HG03196 (cell line): Measurements from ENCODE around the gene BDKRB2.
"Not testable (repeated sequence)": the region's sequence is repeated elsewhere in the genome, so short reads cannot be mapped to it uniquely, and the experiment has no call there.

Experiments
- ATAC-seq: cut with Tn5 transposase; IDR thresholded peaks from one replicate; pipeline ENCODE4 v1.9.1; 2021; ENCODE audit not compliant: unreplicated experiment

BDKRB2 gene

DNA sequence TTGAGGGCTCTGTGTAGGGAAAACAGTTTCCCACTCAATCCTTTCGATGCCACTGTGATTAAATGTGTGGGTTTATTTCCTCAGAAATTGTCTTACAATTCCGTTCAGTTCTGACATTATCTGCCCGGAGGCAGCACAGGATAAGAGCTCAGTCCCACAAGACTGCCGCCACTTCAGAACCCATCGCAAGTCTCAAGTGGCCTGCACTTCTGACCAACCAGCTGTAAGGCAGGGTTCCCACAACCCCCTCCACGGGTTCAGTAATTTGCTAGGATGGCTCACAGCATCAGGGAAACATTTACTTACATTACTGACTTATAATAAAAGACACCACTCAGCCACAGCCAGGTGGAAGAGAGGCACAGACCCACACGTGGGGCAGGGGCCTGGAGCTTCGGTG is 17.2 kb downstream of the BDKRB2 start:
- ATAC-seq: no peak

GRCh38 chr14:96224480-96225096 is 19.9 kb downstream of the BDKRB2 start:
- ATAC-seq: no peak

DNA sequence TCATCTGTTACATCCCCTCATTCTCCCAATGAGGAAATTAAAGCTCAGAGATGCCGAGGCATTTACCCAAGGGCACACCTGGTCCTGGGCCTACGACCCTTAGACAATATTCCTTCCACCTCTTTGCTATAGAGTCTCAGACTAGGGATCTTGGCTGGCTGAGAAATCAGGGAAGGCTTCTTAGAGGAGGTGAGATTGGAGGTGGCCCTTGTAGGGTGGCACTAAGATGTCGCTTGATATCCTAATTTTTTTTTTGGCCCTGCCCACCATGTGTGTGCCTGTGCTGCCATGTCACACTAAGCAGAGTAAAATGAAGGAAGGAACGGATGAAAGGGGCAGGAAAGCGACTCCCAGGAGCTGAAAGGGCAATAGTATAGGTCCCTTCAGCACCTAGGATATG is 20.6 kb downstream of the BDKRB2 start:
- no peak for ATAC-seq

- ATAC-seq: no peak
These were observed 21.1 kb downstream of the BDKRB2 start for GRCh38 chr14:96225745-96226151.

GRCh38 chr14:96227428-96227827 is 22.8 kb downstream of the BDKRB2 start:
- ATAC-seq: no peak

GRCh38 chr14:96229315-96229714 is 24.7 kb downstream of the BDKRB2 start:
- no peak for ATAC-seq

DNA sequence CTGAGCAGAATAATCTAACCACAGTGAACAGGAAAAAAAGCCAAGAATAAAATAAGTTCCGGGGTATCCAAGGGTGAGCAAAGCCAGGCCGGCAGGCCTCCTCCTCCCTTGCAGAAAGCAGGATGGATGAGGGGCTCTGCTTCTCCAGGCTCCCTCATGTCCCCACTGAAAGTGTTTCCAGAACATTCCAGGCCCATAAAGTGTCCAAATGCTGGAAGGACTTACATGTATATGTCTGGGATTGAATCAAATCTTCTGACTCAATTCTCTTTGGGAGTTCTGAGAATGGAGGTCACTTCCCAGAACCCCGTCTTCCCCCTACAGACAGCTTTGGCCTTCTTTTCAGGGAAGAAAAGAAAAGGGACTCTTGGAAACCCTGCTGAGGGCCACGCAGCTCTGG is 26.4 kb downstream of the BDKRB2 start:
- ATAC-seq: no peak

GRCh38 chr14:96231526-96232130 is 27.0 kb downstream of the BDKRB2 start:
- no peak for ATAC-seq

DNA sequence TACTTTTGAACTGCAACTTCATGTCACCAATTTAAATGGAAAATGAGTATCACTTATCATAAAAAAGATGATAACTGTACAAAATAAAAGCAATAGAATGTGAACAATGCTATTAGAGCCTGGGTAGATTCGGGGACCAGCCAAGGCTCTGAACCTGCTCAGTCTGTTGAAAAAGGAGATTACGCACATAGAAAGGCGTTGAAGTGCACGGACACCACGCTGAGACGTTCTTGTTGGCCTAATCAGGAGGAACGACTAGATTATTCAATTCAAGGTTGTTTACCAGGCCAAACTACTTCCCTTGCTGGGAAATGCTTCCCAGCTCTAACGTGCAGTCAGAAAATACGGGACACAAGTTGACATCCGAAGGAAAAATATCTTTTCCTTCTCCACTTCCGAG is 27.9 kb downstream of the BDKRB2 start:
- no peak for ATAC-seq

GRCh38 chr14:96233661-96234060 is 29.0 kb downstream of the BDKRB2 start:
- ATAC-seq: no peak

- ATAC-seq: no peak
These were observed 30.8 kb downstream of the BDKRB2 start for GRCh38 chr14:96235426-96235825.

- ATAC-seq: no peak
These were observed 33.0 kb downstream of the BDKRB2 start for GRCh38 chr14:96237641-96238040.

GRCh38 chr14:96238676-96239265 is 34.1 kb downstream of the BDKRB2 start:
- ATAC-seq: no peak

GRCh38 chr14:96239711-96240141 is 35.1 kb downstream of the BDKRB2 start:
- ATAC-seq: no peak

GRCh38 chr14:96240641-96241040 is 36.0 kb downstream of the BDKRB2 start:
- ATAC-seq: no peak

DNA sequence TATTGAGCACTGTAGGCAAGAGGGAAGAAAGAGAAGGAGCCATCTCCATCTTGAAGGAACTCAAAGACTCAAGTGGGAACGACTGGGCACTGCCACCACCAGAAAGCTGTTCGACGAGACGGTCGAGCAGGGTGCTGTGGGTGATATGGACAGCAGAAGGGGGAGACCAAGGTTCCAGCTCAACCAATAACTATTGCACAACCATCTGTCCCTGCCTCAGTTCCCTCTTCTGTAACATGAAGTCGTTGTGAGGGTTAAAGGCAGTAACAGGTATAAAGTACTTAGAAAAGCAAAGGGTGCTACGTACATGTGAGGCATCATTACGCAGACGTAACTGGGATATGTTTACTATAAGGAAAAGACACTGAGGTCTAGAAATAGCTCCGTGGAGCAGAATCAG is 37.5 kb downstream of the BDKRB2 start:
- no peak for ATAC-seq

DNA sequence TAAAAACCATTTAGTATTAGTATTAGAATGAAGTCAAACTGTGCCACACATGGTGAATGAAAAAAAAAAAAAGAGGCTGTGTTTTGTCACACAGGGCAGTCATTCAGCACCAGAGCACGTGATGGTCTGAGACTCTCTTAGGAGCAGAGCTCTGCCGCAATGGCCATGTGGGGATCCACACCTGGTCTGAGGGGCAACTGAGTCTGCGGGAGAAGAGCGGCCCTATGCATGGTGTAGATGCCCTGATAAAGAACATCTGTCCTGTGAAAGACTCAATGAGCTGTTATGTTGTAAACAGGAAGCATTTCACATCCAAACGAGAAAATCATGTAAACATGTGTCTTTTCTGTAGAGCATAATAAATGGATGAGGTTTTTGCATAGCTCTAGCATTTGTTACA is 39.1 kb downstream of the BDKRB2 start:
- ATAC-seq: no peak

GRCh38 chr14:96245074-96245473 is 40.4 kb downstream of the BDKRB2 start:
- not testable (repeated sequence) for ATAC-seq

- ATAC-seq: no peak
These were observed 41.3 kb downstream of the BDKRB2 start for GRCh38 chr14:96245710-96246538.

GRCh38 chr14:96246539-96246847 is 41.9 kb downstream of the BDKRB2 start:
- no peak for ATAC-seq

DNA sequence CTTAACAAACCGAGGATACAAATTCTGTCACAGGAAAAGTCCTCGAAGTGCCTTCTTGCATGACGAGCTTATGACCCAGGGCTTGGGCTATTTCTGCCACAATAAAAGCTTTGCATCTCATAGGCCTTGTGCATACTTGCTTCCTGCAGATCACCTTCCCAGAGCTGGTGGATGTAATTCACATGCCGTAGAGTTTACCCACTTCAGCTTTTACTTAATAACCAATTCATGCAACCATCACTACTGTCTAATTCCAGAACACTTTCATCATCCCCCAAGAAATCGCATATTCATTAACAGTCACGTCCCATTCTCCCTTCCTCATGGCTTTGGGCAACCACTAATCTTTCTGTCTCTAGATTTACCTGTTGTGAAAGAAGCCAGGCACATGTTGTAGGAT is 42.4 kb downstream of the BDKRB2 start:
- no peak for ATAC-seq

DNA sequence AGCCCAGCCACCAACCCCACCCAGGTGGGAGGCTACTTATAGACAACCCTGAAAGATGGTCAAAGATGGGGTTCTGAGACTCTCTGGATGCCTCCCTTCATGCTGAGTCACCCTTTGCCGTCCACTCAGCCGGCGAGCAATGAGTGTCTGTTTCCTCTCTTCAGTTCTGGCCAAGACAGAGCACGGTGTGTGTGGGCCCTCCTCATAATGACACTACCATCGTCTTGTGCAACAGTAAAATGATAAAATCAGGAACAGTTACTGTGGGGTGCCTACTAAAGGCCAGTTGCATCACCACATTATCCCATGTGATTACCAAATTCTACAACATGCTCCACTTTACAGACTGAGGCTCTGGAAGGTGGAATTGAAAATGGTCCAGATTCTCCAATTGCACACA is 44.4 kb downstream of the BDKRB2 start:
- no peak for ATAC-seq
